Right renal pelvis (tissue), 4 donors: Measurements from ENCODE around the gene STAU1. TPM values are rescaled to one million over a fixed set of nuclear protein-coding genes. Genes with fewer than 3 reads are reported as not detected.
"Not testable (repeated sequence)": the region's sequence is repeated elsewhere in the genome, so short reads cannot be mapped to it uniquely, and the experiment has no call there.

ENCODE experiments used
- DNase-seq, 4 donors: peaks; one replicate each; pipeline ENCODE4 v3.0.0-alpha.2; 2013; ENCODE audit warnings: low read depth in 4 of 4, low spot score in 3 of 4, missing footprints in 1 of 4
- polyA plus RNA-seq, 4 donors: library from polyadenylated mRNA; unstranded; fragments of 120-200 nt; gene quantifications; one replicate each; pipeline ENCODE4 v1.2.1, GENCODE V29; 2013; ENCODE audit not compliant: insufficient read length in 4 of 4

The STAU1 gene, protein sequence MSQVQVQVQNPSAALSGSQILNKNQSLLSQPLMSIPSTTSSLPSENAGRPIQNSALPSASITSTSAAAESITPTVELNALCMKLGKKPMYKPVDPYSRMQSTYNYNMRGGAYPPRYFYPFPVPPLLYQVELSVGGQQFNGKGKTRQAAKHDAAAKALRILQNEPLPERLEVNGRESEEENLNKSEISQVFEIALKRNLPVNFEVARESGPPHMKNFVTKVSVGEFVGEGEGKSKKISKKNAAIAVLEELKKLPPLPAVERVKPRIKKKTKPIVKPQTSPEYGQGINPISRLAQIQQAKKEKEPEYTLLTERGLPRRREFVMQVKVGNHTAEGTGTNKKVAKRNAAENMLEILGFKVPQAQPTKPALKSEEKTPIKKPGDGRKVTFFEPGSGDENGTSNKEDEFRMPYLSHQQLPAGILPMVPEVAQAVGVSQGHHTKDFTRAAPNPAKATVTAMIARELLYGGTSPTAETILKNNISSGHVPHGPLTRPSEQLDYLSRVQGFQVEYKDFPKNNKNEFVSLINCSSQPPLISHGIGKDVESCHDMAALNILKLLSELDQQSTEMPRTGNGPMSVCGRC
- polyA plus RNA-seq, result 100 to 1,000 TPM; 121 to 136 (median 130) TPM

DNA sequence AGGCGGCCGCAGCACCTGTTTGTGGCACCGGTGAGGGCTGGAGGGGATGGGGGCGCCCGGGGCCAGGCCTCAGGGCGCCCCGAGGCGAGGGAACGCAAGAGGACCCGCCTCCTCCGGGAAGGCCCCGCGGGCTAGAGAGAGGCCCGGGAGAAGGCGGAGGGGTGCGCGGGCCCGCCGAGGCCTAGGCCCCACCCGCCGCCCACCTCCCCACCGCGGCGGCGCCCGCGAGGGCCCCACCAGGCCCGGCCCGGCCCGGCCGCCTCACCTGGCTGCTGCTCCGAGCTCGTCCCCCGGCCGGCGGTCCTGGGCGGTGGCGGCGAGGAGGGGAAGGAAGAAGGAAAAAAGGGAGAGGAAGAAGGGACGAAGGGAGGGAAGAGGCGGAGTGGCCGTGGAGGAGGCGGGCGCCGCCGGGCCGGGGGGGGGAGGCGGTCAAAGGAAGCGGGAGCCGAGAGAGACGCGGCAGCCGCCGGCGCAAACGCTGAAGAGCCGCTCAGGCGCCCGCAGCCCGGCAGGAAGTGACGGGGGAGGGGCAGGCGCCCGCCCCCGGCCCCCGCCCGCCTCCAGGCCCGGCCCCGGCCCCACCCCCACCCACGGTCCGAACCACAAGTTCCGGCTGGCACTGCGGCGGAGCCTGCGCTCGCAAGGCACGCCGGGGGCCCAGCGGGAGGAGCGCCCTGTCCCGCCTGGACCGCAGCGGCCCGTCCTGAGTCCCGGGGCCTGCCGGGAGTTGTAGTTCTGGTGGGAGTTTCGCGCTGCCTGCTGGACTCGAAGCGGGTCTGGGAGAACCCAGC lies at the start of gene STAU1:
Gene STAU1 (minus strand): TSS at position 484 of the 791 bp plus-strand sequence. CDS start 22,133 bp downstream, outside the sequence.
- DNase-seq, result peak; percentile 87 to 93 (median 92)

DNA sequence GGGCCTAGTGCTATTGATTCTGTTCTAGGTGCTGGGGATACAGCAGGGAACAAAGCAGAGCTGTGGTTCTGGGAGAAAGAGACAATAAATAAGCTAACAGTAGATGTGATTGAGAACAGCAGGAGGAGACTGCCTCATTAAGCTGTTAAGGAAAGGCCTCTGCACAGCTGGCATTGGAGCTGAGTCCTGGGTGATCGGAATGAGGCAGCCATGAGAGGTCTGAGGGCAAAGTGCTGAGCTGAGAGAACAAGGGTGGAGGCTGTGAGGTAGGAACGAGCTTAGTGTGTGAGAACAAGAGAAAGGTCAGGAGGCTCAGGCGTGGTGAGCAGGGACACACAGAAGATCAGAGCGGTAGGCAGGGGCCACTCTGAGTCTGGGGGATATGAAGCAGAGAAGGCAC lies 49.4 kb upstream of the STAU1 start:
- no peak for DNase-seq

DNA sequence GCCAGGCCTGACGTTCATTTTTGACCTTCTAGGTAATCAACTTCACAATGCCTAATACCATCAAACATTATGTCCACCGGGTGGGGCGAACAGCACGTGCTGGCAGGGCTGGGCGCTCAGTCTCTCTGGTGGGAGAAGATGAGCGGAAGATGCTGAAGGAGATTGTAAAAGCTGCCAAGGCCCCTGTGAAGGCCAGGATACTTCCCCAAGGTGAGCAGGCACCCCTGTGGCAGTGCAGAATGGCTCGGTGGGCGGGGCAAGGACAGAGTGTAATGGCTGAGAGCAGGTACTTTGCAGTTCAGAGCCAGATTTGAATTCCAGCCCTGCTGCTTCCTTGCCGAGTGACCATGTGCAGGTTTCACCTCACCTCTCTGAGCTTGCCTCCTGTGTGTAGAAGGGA lies 48.2 kb upstream of the STAU1 start:
- DNase-seq, result no peak

DNA sequence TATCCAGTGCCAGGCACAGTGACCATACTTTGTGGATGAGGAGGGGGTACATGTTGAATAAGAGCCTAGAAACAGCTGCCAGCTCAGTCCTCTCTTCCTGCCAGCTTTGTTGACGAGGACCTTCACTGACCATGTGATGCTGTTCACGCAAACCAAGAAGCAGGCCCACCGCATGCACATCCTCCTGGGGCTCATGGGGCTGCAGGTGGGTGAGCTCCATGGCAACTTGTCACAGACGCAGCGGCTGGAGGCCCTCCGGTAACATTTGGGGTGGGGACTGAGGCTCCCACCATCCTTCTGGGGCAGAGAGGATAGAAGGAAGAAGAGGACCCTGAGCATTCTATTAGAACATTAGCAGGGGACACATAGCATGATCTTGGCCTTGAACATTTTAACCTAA lies 46.7 kb upstream of the STAU1 start:
- DNase-seq, result no peak

DNA sequence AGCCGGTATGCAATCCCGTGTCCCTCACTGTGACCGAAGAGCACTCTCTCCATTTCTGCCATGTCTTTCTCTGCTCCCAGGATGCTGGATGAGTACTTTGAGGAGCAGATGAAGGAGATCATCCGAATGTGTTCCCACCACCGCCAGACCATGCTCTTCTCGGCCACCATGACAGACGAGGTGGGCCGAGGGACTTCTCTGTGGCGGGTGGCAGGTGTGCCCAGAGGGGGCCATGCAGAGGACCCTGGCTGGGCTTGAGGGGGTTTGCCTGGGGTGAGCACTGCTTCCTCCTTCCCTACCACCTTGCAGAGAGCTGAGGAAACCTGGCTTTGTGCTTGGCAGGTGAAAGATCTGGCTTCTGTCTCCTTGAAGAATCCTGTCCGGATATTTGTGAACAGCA lies 45.1 kb upstream of the STAU1 start:
- no peak for DNase-seq

DNA sequence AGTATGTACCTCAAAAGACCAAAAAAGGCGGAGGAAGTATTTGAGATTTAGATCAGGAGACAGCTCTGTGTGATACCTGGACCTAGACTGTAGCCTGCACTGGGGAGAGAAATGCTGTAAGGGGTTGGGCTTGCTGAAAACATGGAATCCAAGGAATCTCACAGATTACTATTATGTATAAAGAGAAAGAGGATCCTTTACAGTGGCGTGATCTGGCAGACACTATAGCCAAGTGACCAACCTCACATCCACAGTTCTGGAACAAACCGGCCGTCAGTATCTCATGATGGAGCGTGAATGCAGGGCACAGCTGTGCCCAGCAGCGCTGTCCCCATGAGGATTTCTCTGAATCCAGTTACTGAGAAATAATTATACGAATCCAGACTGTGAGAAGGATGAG lies 43.3 kb upstream of the STAU1 start:
- no peak for DNase-seq

DNA sequence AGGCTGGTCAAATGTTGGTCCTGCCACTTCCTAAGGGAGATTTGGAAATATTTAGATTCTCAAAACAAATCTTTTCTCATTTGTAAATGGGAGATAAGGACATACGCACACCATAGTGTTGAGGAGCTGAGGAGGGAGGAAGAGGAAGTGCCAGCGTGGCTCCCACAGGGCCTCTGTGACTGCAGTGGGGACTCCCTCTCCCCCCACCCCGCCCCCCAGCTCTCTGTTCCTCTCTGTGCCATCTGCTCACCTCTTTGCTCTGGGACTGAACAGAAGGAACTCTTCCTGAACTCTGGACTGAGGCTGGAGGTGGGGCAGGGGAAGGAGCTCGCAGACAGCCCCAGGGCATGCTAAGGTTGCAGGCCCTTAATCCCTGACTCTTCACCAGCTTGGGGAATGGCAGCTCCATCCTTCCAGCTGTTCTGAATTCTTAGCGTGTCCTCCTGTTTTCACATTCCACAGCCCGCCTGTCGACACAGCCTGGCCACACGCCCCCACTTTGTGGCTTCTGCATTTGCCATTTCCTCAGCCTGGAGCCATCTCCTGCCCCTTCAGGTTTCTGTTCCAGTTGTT lies 42.5 kb upstream of the STAU1 start:
- no peak for DNase-seq

DNA sequence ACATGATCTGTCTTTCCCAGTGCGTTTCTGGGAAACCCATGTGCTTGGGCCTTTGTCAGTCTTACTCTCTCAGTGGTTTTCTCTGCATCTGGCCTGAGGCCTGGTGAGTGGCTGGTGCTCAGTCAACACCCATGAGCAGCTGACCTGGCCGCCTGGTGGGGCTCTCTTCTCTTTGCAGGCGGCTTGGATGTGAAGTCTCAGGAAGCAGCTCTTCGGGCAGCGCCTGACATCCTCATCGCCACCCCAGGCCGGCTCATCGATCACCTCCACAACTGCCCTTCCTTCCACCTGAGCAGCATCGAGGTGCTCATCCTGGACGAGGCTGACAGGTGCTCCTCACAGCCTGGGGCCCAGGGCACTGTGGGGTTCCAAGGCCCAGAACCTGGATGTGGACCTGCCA lies 41.9 kb upstream of the STAU1 start:
- DNase-seq, result no peak

DNA sequence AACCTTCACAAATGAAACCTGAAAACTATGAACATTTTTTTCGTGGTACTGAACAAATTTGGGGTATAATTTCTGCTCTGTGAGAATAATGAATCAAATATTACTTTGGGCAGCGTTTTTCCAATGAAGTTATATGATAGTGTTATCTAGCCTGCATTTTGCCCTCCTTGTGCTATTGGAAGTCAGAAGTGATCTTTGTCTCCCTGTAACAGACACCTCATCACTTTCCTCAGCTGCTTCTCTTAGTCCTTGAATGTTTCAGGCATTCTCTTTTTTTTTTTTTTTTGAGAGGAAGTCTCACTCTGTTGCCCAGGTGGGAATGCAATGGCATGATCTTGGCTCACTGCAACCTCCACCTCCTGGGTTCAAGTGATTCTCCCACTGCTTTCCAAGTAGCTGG lies 41.2 kb upstream of the STAU1 start:
- DNase-seq, result no peak

DNA sequence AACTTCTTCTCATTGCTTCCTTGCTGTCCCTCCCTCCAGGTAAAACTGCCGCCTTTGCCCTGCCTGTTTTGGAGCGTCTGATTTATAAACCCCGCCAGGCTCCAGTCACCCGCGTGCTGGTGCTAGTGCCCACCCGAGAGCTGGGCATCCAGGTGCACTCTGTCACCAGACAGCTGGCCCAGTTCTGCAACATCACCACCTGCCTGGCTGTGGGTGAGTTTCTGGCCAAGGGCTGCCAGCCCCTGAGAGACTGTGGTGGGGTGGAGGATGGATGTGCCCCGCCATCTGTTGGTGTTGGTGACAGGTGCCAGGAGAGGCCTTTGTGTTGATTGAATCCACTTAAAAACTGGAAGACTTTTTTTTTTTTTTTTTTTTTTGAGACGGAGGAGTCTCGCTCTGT lies 40.5 kb upstream of the STAU1 start:
- no peak for DNase-seq

DNA sequence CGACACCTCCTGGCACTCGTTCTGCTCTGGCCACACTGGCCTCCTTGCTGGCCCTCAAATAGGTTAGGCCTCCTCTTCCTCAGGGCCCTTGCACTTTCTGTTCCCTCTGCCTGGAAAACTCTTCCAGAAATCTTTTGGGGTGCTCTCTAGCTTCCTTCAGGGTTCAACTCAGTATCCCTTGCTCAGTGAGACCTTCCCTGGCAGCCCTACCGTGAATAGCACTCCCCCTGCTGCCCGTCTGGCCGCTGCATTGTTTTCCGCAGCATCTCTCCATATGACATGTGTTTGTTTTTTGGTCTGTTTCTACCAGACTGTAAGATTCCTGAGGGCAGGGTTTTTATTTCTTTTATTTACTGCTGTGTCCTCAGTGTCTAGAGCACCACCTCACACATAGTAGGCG lies 37.8 kb upstream of the STAU1 start:
- no peak for DNase-seq

DNA sequence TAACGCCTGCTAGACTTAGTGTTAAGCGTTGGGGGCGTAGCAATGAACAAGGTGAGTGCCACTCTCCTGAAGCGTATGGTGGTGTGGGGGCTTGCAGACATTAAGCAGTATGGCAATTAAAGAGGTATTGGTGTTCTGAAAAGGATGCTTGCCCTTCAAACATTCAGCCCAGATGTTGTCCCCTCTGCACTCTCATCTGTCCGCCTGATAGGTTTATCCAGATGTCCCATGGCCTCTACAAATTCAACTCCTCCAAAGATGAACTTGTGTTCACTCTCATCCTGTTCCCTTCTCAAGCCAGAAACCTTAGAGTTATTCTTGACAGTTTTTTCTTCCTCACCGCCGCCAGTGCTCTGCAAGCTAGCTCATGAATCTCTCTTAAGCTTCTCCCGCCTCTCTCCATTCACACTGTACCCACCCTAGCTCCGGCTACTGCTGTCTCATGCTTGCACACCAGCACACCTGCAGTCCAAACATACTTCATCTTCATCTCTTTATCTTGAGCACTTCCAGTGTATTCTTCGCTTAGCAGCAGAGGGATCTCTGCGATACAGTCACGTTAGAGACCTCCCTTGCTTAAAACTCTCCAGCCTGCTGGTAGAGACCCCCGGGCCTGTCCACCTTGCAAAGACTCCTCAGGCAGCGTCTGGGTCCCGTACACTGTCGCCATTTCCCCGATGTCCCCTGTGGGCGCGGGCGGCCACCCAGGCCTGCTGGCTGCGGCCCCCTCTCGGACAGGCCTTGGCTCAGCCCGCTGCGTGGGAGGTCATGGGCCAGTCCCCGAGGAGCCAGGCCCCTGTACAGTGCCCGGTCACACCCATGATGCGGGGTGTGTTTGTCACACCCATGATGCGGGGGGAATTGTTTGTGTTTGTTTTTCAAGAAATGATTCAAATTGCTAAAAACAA lies 32.0 kb upstream of the STAU1 start:
- no peak for DNase-seq

DNA sequence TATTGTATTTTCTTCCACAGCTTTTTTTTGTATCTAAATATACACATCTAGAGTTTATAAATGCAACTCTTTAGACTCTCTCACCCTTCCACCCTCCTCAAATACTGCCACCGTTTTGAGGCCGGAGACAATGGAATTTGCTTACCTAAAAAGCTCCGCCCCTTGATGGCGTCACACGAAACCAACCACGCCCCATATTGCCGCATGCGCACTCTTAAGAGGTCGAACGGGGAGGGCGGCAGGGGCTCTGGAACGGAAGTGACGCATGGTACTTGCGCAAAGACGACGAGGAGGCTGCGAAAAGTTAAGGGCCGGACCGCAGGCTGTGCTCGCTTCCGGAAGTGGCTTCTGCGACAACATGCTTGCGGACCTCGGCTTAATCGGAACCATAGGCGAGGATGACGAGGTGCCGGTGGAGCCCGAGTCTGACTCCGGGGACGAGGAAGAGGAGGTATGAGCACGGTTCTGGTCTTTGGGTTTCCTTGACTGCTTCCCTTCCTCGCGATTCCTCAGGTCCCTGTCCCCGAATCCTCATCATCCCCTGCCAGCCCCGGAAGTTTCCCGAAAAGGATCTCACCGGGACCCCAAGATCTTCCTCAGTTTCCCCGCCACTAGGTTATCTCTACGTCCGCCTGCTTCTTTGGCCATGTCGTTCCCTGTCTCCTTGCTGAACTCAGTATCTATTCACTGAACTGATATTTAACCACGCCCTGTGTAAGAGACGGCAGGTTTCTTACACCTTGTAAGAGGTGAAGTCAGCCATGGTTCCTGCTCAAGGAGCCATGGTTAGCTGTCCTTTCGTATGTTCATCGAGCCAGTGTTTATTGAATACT lies 31.2 kb upstream of the STAU1 start, which contains the start of gene DDX27:
Gene DDX27 (plus strand): TSS at position 326 of the 833 bp plus-strand sequence. CDS start 33 bp downstream, at position 359.
- peak; percentile 99 to 100 (median 100) for DNase-seq

DNA sequence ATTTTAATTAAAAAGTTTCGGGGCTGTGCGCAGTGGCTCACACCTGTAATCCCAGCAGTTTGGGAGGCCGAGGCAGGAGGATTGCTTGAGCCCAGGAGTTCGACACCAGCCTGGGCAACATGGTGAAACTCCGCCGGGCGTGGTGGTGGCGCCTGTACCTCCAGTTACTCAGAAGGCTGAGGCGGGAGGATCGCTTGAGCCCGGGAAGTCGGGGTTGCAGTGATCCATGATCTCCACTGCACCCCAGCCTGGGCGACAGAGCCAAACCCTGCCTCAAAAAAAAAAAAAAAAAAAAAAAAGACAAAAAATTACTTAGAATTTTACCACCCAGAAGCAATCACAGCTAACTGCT lies 30.6 kb upstream of the STAU1 start:
- DNase-seq, result not testable (repeated sequence)

DNA sequence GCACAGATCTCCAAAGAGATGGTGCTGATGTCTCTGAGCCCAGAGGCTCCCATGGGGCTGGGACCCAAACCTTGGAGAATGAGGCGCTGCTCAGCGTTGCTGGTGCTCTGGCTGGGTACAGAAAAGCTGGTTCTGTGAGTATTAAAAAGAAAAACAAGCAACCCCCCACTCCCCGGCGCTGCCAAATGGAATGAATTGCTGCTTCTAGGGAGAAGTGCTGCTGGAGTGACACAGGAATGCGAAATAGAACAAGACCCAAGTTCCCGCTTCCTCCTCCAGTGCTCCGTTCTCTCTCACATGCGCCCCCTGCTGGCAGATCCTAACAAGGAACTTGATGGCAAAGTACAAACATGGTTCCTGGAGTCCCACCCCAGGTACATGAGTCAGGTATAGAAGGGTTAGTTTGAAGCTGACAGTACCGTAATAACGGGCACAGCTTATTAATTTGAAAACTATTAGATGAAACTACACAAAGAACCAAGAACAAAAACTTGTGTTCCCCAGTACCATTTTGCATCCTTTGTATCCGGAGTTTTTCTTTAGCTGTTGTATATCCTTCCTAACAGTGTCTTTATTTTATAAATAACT lies 29.0 kb upstream of the STAU1 start:
- DNase-seq, result peak; percentile 89 to 93 (median 92)

DNA sequence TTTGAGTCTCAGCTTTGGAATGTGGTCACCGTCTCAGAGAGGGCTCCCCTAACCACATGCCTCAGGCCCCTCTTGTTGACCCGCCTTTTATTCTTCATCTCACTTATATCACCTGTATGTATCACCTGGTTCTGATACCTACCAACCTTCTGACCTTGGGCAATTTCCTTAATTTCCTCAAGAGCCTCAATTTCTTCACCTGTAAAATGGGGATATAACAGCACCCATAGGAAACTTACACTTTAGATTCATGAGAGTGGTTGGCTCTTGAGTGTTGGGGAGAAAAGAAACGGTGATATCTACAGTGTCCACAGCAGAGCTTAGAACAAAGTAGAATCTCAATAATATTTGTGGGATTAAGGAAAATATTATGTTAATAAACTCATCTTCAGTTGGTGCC lies 27.1 kb upstream of the STAU1 start:
- DNase-seq, result no peak

DNA sequence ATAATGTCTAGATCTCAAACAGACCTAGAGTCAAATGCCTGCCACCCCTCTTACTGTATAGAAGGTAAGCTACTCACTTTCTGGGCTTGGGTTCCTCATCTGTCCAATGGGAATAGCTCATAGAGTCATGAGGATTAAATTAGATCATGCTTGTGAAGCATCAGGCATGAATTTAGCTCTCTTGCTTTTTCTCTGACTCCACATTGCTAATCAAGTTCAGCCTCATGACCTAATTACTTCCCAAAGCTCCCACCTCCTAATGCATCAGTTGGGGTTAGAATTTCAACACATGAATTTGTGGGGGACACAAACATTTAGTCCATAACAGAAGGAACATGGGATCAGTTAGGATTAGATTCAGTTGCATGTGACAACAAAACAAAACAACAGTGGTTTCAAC lies 26.4 kb upstream of the STAU1 start:
- DNase-seq, result no peak

DNA sequence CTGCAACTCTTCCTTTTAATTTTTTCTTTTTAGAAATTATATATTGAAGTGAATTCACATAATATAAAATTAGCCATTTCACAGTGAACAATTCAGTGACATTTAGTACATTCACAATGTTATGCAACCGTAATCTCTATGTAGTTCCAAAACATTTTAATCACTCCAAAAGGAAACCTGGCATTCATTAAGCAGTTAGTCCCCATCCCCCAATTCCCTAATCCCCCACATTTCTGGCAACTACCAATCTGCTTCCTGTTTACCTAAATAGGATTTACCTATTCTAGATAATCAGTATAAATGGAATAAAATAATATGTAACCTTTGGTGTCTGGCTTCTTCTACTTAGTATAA lies 22.6 kb upstream of the STAU1 start:
- DNase-seq, result no peak
